Gastroesophageal sphincter (tissue), 4 donors: ENCODE results near the gene B4GALT6. TPM values are rescaled to one million over a fixed set of nuclear protein-coding genes. Genes with fewer than 3 reads are reported as not detected.

Source experiments
- ATAC-seq: fragments of 150-250 bp; one replicate; pipeline ENCODE4 v1.9.1; 2016; ENCODE audit warnings: mild to moderate bottlenecking, moderate library complexity
- H3K27ac ChIP-seq, 4 donors: fragments of 200-600 bp; sonication (generic) in 3 of 4; 1 replicate in 3 of 4; 2 replicates in 1 of 4; pipeline ENCODE4 v1.5.1; 2016 to 2019
- H3K27me3 ChIP-seq: fragments of 200-600 bp; sonication (generic); one replicate; pipeline ENCODE4 v1.5.1; 2019
- H3K36me3 ChIP-seq, 2 donors: fragments of 200-600 bp; sonication (generic); one replicate each; pipeline ENCODE4 v1.5.1; 2019; ENCODE audit warnings: control low read depth in 1 of 2
- H3K4me1 ChIP-seq, 3 donors: fragments of 200-600 bp; sonication (generic); 1 replicate in 2 of 3; 2 replicates in 1 of 3; pipeline ENCODE4 v1.5.1; 2016 to 2019; ENCODE audit warnings: control low read depth in 2 of 3
- H3K4me3 ChIP-seq, 2 donors: fragments of 200-600 bp; sonication (generic); one replicate each; pipeline ENCODE4 v1.5.1; 2019; ENCODE audit warnings: mild to moderate bottlenecking in 1 of 2, moderate library complexity in 1 of 2
- H3K9me3 ChIP-seq, 3 donors: fragments of 200-600 bp; sonication (generic); one replicate each; pipeline ENCODE4 v1.5.1; 2017 to 2019; ENCODE audit warnings: control low read depth in 2 of 3
- EP300 ChIP-seq: sonication (generic); formaldehyde crosslinking; IDR thresholded peaks from one replicate; pipeline ENCODE4 v1.6.1; 2017; ENCODE audit warnings: antibody characterized with exemption, mild to moderate bottlenecking
- POLR2A ChIP-seq, 2 donors: fragments of 450-650 bp; IDR thresholded peaks; one replicate each; pipeline ENCODE4 v1.6.1; 2017; ENCODE audit warnings: antibody characterized with exemption in 2 of 2, mild to moderate bottlenecking in 2 of 2, moderate library complexity in 1 of 2
- POLR2AphosphoS5 ChIP-seq: sonication (generic); formaldehyde crosslinking; IDR thresholded peaks from one replicate; pipeline ENCODE4 v1.6.1; 2017; ENCODE audit warnings: antibody characterized with exemption
- WGBS, 2 donors: methylation state at CpG; one replicate each; pipeline ENCODE4 v1.1.5; 2018; ENCODE audit warnings: low coverage in 1 of 2; 5-methylcytosine and 5-hydroxymethylcytosine counted together
- total RNA-seq, 4 donors: library from RNA; depleted of rRNA; stranded (reverse); fragments of >200 nt; gene quantifications; one replicate each; pipeline ENCODE4 v1.1.0, GENCODE V29; 2016
- TF ChIP-seq, protein P1 (sequence below), 4 experiments: fragments of 200-600 bp in 2 of 4; fragments of 450-650 bp in 2 of 4; sonication (generic) in 1 of 4; IDR thresholded peaks; one replicate each; pipeline ENCODE4 v1.5.1; 2017 to 2019; ENCODE audit warnings: antibody characterized with exemption in 4 of 4, mild to moderate bottlenecking in 2 of 4, moderate library complexity in 2 of 4

B4GALT6 gene
- total RNA-seq, 4 donors from 2014 or later: 3.0 to 12.0 (median 5.8) TPM

DNA sequence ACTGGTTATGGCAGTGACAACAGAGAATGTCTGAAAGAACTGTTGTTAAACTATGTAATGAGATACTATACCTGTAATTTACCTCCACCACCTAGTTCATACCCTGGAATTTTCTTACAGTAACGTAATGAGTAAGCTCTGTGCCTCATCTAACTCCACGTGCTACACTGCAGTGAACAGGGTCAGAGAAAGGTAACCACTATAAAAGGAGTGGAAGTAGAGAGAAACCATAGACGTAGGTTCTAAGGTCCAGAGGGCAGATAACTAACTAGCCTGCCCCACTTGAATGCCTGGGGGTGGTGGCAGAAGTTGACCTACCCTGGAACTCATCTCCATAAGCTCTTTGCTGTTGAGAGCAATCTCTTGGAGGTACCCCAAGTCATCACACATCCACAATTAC is 32.0 kb upstream of the B4GALT6 start:
- no peaks in the 10 kb centered on the region for H3K36me3 ChIP-seq
- no peak for ATAC-seq
- 80 to 86% methylated on average over 2 to 3 of the region's 3 CpGs for WGBS, 2 donors
- no peak overlapping the region for H3K4me3 ChIP-seq
- TF ChIP-seq POLR2A (IDR thresholded peaks at IDR 0.05): no peak
- no peak for TF ChIP-seq EP300
- TF ChIP-seq, protein P1, sequence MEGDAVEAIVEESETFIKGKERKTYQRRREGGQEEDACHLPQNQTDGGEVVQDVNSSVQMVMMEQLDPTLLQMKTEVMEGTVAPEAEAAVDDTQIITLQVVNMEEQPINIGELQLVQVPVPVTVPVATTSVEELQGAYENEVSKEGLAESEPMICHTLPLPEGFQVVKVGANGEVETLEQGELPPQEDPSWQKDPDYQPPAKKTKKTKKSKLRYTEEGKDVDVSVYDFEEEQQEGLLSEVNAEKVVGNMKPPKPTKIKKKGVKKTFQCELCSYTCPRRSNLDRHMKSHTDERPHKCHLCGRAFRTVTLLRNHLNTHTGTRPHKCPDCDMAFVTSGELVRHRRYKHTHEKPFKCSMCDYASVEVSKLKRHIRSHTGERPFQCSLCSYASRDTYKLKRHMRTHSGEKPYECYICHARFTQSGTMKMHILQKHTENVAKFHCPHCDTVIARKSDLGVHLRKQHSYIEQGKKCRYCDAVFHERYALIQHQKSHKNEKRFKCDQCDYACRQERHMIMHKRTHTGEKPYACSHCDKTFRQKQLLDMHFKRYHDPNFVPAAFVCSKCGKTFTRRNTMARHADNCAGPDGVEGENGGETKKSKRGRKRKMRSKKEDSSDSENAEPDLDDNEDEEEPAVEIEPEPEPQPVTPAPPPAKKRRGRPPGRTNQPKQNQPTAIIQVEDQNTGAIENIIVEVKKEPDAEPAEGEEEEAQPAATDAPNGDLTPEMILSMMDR (IDR thresholded peaks at IDR 0.05): no peak
- TF ChIP-seq POLR2AphosphoS5: no peak
- H3K9me3 ChIP-seq: peaks cover 0 to 9% (median 0%) of the 10 kb centered on the region in 3 donors
- H3K27me3 ChIP-seq: no peaks in the 10 kb centered on the region
- no peak overlapping the region for H3K27ac ChIP-seq
- H3K4me1 ChIP-seq: no peaks in the 10 kb centered on the region

DNA sequence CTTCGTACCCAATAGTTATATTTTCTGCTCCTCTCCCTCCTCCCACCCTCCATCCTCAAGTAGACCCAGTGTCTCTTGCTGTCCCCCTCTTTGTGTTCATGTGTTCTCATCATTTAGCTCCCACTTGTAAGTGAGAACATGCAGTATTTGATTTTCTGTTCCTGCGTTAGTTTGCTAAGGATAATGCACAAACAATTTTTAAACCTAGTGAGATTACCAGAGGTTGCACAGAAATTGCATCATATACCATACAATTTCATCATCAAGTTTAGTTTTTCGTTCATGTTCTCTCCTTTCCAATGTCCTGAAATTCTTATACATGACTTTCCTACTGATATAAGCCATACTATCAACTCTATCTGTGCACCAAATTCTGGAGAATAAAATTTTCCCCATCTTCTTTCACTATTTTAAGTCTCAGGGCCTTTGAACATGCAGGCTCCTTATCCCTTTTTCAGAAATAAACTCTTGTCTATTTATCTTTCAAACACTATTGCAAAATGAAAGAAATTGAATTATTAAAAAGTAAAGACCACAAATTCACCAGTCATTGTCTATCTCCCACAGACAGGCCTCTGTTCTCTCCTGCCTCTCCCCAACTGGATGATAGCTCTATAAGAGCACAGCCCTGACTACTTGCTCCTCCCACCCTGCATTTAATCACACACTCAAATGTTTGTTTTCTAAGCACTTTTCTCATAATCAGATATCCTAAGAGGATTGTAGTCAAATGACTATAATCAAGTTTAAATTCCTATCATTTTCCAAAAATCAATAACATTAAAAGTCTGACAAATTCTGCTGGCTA is 27.2 kb upstream of the B4GALT6 start:
- no peaks in the 10 kb centered on the region for H3K4me1 ChIP-seq
- no peaks in the 10 kb centered on the region for H3K36me3 ChIP-seq
- no peak for ATAC-seq
- H3K4me3 ChIP-seq: no peak overlapping the region
- H3K27me3 ChIP-seq: no peaks in the 10 kb centered on the region
- H3K9me3 ChIP-seq: no peaks in the 10 kb centered on the region
- WGBS, 2 donors: 66 to 93% methylated on average over 3 of the region's 3 CpGs
- TF ChIP-seq POLR2AphosphoS5 (no peak), EP300 (no peak), POLR2A (IDR thresholded peaks at IDR 0.05) (no peak)
- TF ChIP-seq, protein P1 (IDR thresholded peaks at IDR 0.05): no peak
- H3K27ac ChIP-seq: no peak overlapping the region

DNA sequence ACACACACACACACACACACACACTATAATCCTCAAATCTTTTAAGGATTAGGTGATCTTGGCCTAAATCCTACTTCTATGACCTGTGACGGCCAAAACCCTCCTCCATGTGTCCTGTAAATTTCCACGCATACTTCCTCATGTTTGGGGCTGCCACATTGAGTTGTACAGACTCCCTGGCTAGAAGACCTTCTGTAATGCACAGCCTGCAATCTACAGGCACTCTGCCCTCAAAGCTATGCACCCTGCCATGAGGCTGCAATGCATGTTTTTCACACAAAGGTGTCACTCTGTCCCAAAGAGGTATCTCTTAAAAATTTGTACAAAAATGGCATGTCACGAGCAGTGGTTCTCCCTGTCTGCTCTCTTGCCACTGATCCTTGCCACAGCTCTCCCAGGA is 26.4 kb upstream of the B4GALT6 start:
- TF ChIP-seq, protein P1 (IDR thresholded peaks at IDR 0.05): no peak
- TF ChIP-seq POLR2AphosphoS5: no peak
- ATAC-seq: no peak
- 63 to 69% methylated on average over 2 to 3 of the region's 3 CpGs for WGBS, 2 donors
- Histone ChIP-seq H3K4me3 (no peak overlapping the region), H3K4me1 (no peaks in the 10 kb centered on the region), H3K27me3 (no peaks in the 10 kb centered on the region), H3K9me3 (no peaks in the 10 kb centered on the region), H3K36me3 (no peaks in the 10 kb centered on the region), H3K27ac (no peak overlapping the region)

DNA sequence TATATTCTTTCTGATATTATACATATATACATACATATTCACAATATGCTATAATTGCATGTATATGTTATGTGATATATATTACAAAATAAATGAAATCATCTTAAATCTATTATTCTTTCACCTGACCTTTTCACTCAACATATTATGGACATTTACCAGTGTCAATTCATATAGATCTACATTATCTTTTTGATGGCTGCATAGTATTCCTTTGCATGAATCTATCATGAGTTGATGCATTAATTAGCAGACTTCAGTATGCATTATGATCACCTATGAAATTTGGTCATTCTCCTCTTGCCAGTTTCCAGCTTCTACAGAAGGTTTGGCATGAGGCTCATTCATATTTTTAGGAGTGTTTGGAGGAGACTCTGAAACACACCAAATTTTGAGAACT is 23.4 kb upstream of the B4GALT6 start:
- no peaks in the 10 kb centered on the region for H3K9me3 ChIP-seq
- H3K4me3 ChIP-seq: no peak overlapping the region

More for the DNA sequence above, 23.4 kb upstream of the B4GALT6 start:
- no peak for ATAC-seq
- H3K27ac ChIP-seq: no peak overlapping the region
- H3K36me3 ChIP-seq: no peaks in the 10 kb centered on the region
- no peaks in the 10 kb centered on the region for H3K4me1 ChIP-seq
- TF ChIP-seq POLR2A (IDR thresholded peaks at IDR 0.05) (no peak), EP300 (no peak), POLR2AphosphoS5 (no peak)
- TF ChIP-seq, protein P1 (IDR thresholded peaks at IDR 0.05): no peak
- H3K27me3 ChIP-seq: no peaks in the 10 kb centered on the region
